Hepatocyte (in vitro differentiated cells): Measurements from ENCODE around the gene PRDM15. TPM values are rescaled to one million over a fixed set of nuclear protein-coding genes. Genes with fewer than 3 reads are reported as not detected.

ENCODE experiments used
- DNase-seq: peaks from one replicate; pipeline ENCODE4 v3.0.0-alpha.2; 2016; ENCODE audit warnings: low spot score
- H2AFZ ChIP-seq: fragments of 200-600 bp; sonication (generic); 2 replicates; pipeline ENCODE4 v1.6.0; 2016; ENCODE audit warnings: antibody characterized with exemption, mild to moderate bottlenecking
- H3K27ac ChIP-seq: fragments of 200-600 bp; sonication (generic); 2 replicates; pipeline ENCODE4 v1.5.1; 2016; ENCODE audit warnings: mild to moderate bottlenecking
- H3K27me3 ChIP-seq: fragments of 200-600 bp; sonication (generic); 2 replicates; pipeline ENCODE4 v1.6.1; 2016
- H3K36me3 ChIP-seq: fragments of 200-600 bp; sonication (generic); replicated peaks from 2 replicates; pipeline ENCODE4 v1.5.1; 2016; ENCODE audit warnings: low read depth; ENCODE audit not compliant: insufficient read depth
- H3K4me1 ChIP-seq: fragments of 200-600 bp; sonication (generic); 2 replicates; pipeline ENCODE4 v1.5.1; 2016; ENCODE audit warnings: mild to moderate bottlenecking, moderate library complexity; ENCODE audit not compliant: insufficient read depth
- H3K4me2 ChIP-seq: fragments of 200-600 bp; sonication (generic); 2 replicates; pipeline ENCODE4 v1.6.0; 2016
- H3K4me3 ChIP-seq: fragments of 200-600 bp; sonication (generic); 2 replicates; pipeline ENCODE4 v1.5.1; 2016; ENCODE audit warnings: mild to moderate bottlenecking
- H3K79me2 ChIP-seq: fragments of 200-600 bp; sonication (generic); 2 replicates; pipeline ENCODE4 v1.6.0; 2017; ENCODE audit warnings: mild to moderate bottlenecking
- H3K9me2 ChIP-seq: fragments of 200-600 bp; sonication (generic); replicated peaks from 2 replicates; pipeline ENCODE4 v1.6.0; 2017; ENCODE audit warnings: mild to moderate bottlenecking; ENCODE audit not compliant: insufficient read depth
- H3K9me3 ChIP-seq: fragments of 200-600 bp; sonication (generic); 2 replicates; pipeline ENCODE4 v1.5.1; 2016; ENCODE audit warnings: low read depth, mild to moderate bottlenecking
- H4K20me1 ChIP-seq: fragments of 200-600 bp; sonication (generic); 2 replicates; pipeline ENCODE4 v1.6.0; 2016; ENCODE audit warnings: mild to moderate bottlenecking; ENCODE audit not compliant: insufficient read depth, poor library complexity, severe bottlenecking
- EZH2 ChIP-seq: fragments of 200-600 bp; sonication (generic); IDR thresholded peaks from 2 replicates; pipeline ENCODE4 v1.6.1; 2016; ENCODE audit warnings: antibody characterized with exemption, mild to moderate bottlenecking, borderline replicate concordance
- EZH2phosphoT487 ChIP-seq: fragments of 200-600 bp; sonication (generic); IDR thresholded peaks from one replicate; pipeline ENCODE4 v1.6.1; 2018; ENCODE audit warnings: antibody characterized with exemption, mild to moderate bottlenecking, low read depth, moderate library complexity; ENCODE audit not compliant: unreplicated experiment, severe bottlenecking
- WGBS: methylation state at CpG from one replicate; pipeline ENCODE4 v1.1.6; 2016; ENCODE audit warnings: low lambda C conversion rate; ENCODE audit errors: missing lambda C conversion rate; 5-methylcytosine and 5-hydroxymethylcytosine counted together
- polyA plus RNA-seq: library from polyadenylated mRNA; unstranded; fragments of >200 nt; fragmentation: Nextera tagmentation; extraction: Ambion mirVana; gene quantifications from 2 replicates; pipeline ENCODE4 v1.2.1, GENCODE V29; 2016
- total RNA-seq: library from RNA; depleted of rRNA; stranded (reverse); fragments of >200 nt; gene quantifications from 2 replicates; pipeline ENCODE4 v1.2.3, GENCODE V29; 2014
- TF ChIP-seq, protein P1 (sequence below): fragments of 200-600 bp; sonication (generic); IDR thresholded peaks from 2 replicates; pipeline ENCODE4 v1.5.1; 2016; ENCODE audit warnings: antibody characterized with exemption, mild to moderate bottlenecking; ENCODE audit not compliant: poor library complexity

The PRDM15 gene
- total and polyA plus RNA-seq, 2 experiments from 2014 or later: 3.0 to 4.7 TPM

DNA sequence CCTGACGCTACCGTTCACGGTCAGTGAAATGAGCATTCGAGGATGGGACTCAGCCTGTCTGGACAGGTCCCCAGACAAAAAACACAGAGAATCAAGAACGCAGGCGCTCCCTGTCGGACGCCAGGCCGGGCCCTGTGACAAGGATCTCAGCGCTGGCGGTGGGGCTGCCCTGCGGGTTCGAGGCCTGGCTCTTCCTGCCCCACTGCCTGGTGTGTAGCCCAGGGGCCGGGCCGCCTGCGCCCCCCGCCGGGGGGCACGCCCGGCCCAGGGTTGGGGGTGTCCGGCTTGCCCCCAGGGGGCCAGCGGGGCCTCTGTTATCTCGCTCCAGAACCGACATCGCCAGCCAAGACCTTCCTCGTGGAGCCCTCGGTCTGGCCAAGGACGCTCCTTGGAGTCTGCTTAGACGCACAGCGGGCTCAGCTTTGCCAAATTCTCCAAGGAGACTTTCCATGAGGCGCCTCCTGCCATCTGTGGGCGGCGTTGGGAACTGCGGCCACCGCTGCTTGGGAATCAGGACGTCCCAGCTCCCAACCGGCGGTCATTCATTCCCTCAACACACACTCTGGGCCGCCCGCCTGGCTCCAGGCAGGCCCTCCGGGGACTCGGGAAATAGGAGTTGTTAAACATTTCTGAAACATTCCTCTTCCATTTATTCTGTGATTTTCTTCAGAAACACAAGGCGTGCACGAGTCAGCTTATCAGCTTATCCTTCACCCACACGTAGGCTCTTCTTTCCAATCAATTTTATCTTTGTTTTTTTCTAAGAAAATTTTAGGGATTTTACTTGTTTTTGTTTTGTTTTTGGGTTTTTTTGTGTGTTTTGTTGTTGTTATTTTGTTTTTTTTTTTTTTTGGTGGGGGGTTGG lies 101.0 kb downstream of the PRDM15 start:
- Histone ChIP-seq H3K4me3 (no peak overlapping the region), H3K4me2 (peak overlapping the region; percentile 74), H3K36me3 (no peaks in the 10 kb centered on the region), H3K79me2 (no peaks in the 10 kb centered on the region), H4K20me1 (no peaks in the 10 kb centered on the region), H2AFZ (peak overlapping the region; percentile 54), H3K9me3 (no peaks in the 10 kb centered on the region), H3K4me1 (peaks cover 17% of the 10 kb centered on the region), H3K27ac (peak overlapping the region; percentile 31), H3K9me2 (no peaks in the 10 kb centered on the region), H3K27me3 (no peaks in the 10 kb centered on the region)
- WGBS: 24% methylated on average over 40 of the region's 45 CpGs
- TF ChIP-seq, protein P1, sequence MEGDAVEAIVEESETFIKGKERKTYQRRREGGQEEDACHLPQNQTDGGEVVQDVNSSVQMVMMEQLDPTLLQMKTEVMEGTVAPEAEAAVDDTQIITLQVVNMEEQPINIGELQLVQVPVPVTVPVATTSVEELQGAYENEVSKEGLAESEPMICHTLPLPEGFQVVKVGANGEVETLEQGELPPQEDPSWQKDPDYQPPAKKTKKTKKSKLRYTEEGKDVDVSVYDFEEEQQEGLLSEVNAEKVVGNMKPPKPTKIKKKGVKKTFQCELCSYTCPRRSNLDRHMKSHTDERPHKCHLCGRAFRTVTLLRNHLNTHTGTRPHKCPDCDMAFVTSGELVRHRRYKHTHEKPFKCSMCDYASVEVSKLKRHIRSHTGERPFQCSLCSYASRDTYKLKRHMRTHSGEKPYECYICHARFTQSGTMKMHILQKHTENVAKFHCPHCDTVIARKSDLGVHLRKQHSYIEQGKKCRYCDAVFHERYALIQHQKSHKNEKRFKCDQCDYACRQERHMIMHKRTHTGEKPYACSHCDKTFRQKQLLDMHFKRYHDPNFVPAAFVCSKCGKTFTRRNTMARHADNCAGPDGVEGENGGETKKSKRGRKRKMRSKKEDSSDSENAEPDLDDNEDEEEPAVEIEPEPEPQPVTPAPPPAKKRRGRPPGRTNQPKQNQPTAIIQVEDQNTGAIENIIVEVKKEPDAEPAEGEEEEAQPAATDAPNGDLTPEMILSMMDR: peak; percentile 86
- TF ChIP-seq EZH2phosphoT487: no peak
- DNase-seq: peak; percentile 92

DNA sequence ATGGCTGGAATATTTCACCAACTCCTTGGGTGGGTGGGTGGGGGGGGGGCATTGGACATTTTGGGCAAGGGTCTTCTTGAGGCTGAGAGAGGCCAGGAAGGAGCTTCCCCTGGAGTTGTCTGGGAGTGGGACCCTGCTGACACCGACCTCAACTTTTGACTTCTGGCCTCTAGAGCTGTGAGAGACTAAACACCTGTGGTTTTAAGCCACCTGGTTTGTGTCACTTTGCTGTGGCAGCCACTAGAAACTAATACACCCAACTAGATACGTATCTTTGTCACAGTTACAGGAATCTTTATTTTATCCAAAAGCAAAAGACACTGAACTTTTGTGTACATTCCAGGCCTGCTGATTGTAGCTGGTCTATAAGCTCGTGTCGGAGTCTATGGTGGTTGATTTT lies 102.4 kb downstream of the PRDM15 start:
- Histone ChIP-seq H3K79me2 (no peaks in the 10 kb centered on the region), H3K9me2 (no peaks in the 10 kb centered on the region), H3K4me2 (no peak overlapping the region), H3K4me3 (no peak overlapping the region), H2AFZ (no peak overlapping the region), H3K27me3 (no peaks in the 10 kb centered on the region), H3K27ac (no peak overlapping the region), H3K4me1 (peaks cover 12% of the 10 kb centered on the region), H3K36me3 (no peaks in the 10 kb centered on the region), H4K20me1 (no peaks in the 10 kb centered on the region), H3K9me3 (no peaks in the 10 kb centered on the region)
- no peak for DNase-seq
- TF ChIP-seq EZH2phosphoT487 (no peak), EZH2 (no peak)
- TF ChIP-seq, protein P1: no peak
- 91% methylated on average over 4 of the region's 4 CpGs for WGBS

DNA sequence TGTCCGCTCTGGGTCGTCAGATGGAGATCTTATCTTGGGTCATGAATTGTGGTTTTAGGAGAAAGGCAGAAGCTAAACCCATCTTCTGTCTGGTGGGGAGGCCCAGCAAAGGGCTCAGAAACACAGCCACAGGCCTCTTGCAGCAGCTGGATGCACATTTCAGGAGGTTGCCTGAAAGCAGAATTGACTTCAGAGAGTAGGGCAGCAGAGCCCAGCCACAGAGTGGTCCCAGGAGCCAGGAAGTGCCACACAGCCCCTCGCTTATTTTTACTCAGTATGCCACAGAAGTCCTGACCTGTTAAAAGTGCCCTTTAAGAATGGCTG lies 104.0 kb downstream of the PRDM15 start:
- Histone ChIP-seq H3K9me3 (no peaks in the 10 kb centered on the region), H3K79me2 (no peaks in the 10 kb centered on the region), H3K4me3 (no peak overlapping the region), H4K20me1 (no peaks in the 10 kb centered on the region), H3K4me2 (no peak overlapping the region), H3K4me1 (peaks cover 15% of the 10 kb centered on the region), H2AFZ (no peak overlapping the region), H3K27me3 (no peaks in the 10 kb centered on the region), H3K9me2 (no peaks in the 10 kb centered on the region), H3K27ac (no peak overlapping the region), H3K36me3 (no peaks in the 10 kb centered on the region)
- WGBS: 51% methylated on average over 3 of the region's 3 CpGs
- DNase-seq: no peak
- no peak for TF ChIP-seq EZH2phosphoT487
- TF ChIP-seq EZH2: no peak
- TF ChIP-seq, protein P1: no peak
